Kidney (tissue), 14 donors: ENCODE data around the gene WNT1. TPM values are rescaled to one million over a fixed set of nuclear protein-coding genes. Genes with fewer than 3 reads are reported as not detected.

Experiments
- DNase-seq, 5 donors: peaks; one replicate each; pipeline ENCODE4 v3.0.0-alpha.2; 2013 to 2020
- FAIRE-seq: peaks from 2 replicates; lab custom pipeline; 2012; peaks lifted over from hg19 to GRCh38; lab: Jason Lieb, UNC
- H3K27ac ChIP-seq, 2 donors: one replicate each; pipeline ENCODE4 v1.7.0; 2013; ENCODE audit warnings: low read depth in 2 of 2, low read length in 2 of 2, inconsistent platforms in 1 of 2
- H3K27me3 ChIP-seq: one replicate; pipeline ENCODE4 v1.7.1; 2013; ENCODE audit warnings: low read length, inconsistent platforms; ENCODE audit not compliant: control insufficient read depth, insufficient read depth
- H3K36me3 ChIP-seq, 3 donors: one replicate each; pipeline versions ENCODE4 v1.7.0 to v1.7.1; 2013; ENCODE audit warnings: low read length in 3 of 3, control low read depth in 1 of 3, inconsistent platforms in 1 of 3; ENCODE audit not compliant: insufficient read depth in 3 of 3, control insufficient read depth in 2 of 3
- H3K4me1 ChIP-seq, 3 donors: one replicate each; pipeline versions ENCODE4 v1.7.0 to v1.7.1; 2013; ENCODE audit warnings: low read length in 3 of 3, inconsistent platforms in 1 of 3, low read depth in 1 of 3; ENCODE audit not compliant: control insufficient read depth in 2 of 3, insufficient read depth in 2 of 3
- H3K4me3 ChIP-seq, 3 donors: one replicate each; pipeline versions ENCODE4 v1.7.0 to v1.8.1; 2013; ENCODE audit warnings: low read length in 3 of 3, control low read depth in 1 of 3, inconsistent platforms in 1 of 3
- H3K9ac ChIP-seq, 3 donors: one replicate each; pipeline versions ENCODE4 v1.7.0 to v1.7.1; 2013; ENCODE audit warnings: low read length in 3 of 3, control low read depth in 1 of 3, inconsistent platforms in 1 of 3
- H3K9me3 ChIP-seq, 3 donors: one replicate each; pipeline versions ENCODE4 v1.7.0 to v1.7.1; 2013; ENCODE audit warnings: low read length in 3 of 3, control low read depth in 1 of 3, inconsistent platforms in 1 of 3; ENCODE audit not compliant: control insufficient read depth in 2 of 3, insufficient read depth in 1 of 3
- CTCF ChIP-seq: IDR thresholded peaks from 3 replicates; pipeline ENCODE4 v1.5.1; 2012; ENCODE audit warnings: mild to moderate bottlenecking, moderate library complexity, borderline replicate concordance; ENCODE audit not compliant: insufficient read depth; ENCODE audit errors: extremely low read depth
- intact Hi-C: fragments of 100-400 bp; cut with DNase I; formaldehyde crosslinking; loops from one replicate; pipeline ENCODE4 v1.11.1; 2022
- polyA plus RNA-seq: library from polyadenylated mRNA; stranded (reverse); fragments of 350-450 nt; fragmentation: Illumina TruSeq; extraction: RNeasy Lipid Tissue Mini Kit (QIAGEN cat#74804); gene quantifications from one replicate; pipeline ENCODE4 v1.2.3, GENCODE V29; 2014; ENCODE audit warnings: low read depth, low replicate concordance; ENCODE audit not compliant: insufficient read depth
- total RNA-seq: library from RNA; stranded (reverse); fragmentation: NEBNext Ultra II Directional; extraction: Animal tissue kit (Norgen Biotek cat#: 25700); gene quantifications from one replicate; pipeline ENCODE4 v1.2.1, GENCODE V29; 2021
- donor health status: control.
- donor health status: control.
- donor health status: control.
- donor health status: control.
- donor health status: control.
- donor health status: DM: yes; HTN: yes; CAD: no.
- donor health status: Normal renal cell carcinoma (clear cell type).

Gene WNT1
- total and polyA plus RNA-seq, 2 donors from 2014 or later: not detected

- H3K36me3 ChIP-seq: peaks cover 4 to 32% (median 31%) of the 10 kb centered on the region in 3 donors
- FAIRE-seq (no peak), DNase-seq (no peak)
Measured at GRCh38 chr12:48940181-48940580, 37.9 kb upstream of the WNT1 start.

GRCh38 chr12:48943221-48943620 is 34.9 kb upstream of the WNT1 start:
- peaks cover 0 to 2% (median 0%) of the 10 kb centered on the region in 3 donors for H3K4me1 ChIP-seq
- H3K27me3 ChIP-seq: no peaks in the 10 kb centered on the region
- H3K36me3 ChIP-seq: peaks cover 4 to 24% (median 20%) of the 10 kb centered on the region in 3 donors
- intact Hi-C loops: no loop called here
- FAIRE-seq: no peak
- no peak overlapping the region for H3K27ac ChIP-seq
- no peaks in the 10 kb centered on the region for H3K9me3 ChIP-seq
- no peak overlapping the region for H3K4me3 ChIP-seq
- DNase-seq: no peak
- TF ChIP-seq CTCF: no peak
- no peak overlapping the region for H3K9ac ChIP-seq

More at GRCh38 chr12:48940181-48940580, 37.9 kb upstream of the WNT1 start:
- Histone ChIP-seq H3K4me3 (no peak overlapping the region), H3K27me3 (no peaks in the 10 kb centered on the region), H3K9ac (no peak overlapping the region), H3K4me1 (no peaks in the 10 kb centered on the region), H3K27ac (no peak overlapping the region), H3K9me3 (no peaks in the 10 kb centered on the region)
- no peak for TF ChIP-seq CTCF
- intact Hi-C loops: no loop called here

GRCh38 chr12:48946205-48946604 is 31.9 kb upstream of the WNT1 start:
- no peak for FAIRE-seq
- no peak for TF ChIP-seq CTCF
- H3K27ac ChIP-seq: no peak overlapping the region
- DNase-seq: no peak
- H3K27me3 ChIP-seq: no peaks in the 10 kb centered on the region
- H3K9ac ChIP-seq: no peak overlapping the region
- no peak overlapping the region for H3K4me3 ChIP-seq
- H3K36me3 ChIP-seq: peaks cover 0 to 4% (median 0%) of the 10 kb centered on the region in 3 donors
- no peaks in the 10 kb centered on the region for H3K9me3 ChIP-seq
- peaks cover 0 to 2% (median 0%) of the 10 kb centered on the region in 3 donors for H3K4me1 ChIP-seq
- intact Hi-C loops: no loop called here

- DNase-seq (no peak), FAIRE-seq (no peak)
- Histone ChIP-seq H3K4me1 (peaks cover 0 to 2% (median 0%) of the 10 kb centered on the region in 3 donors), H3K4me3 (no peak overlapping the region), H3K9ac (no peak overlapping the region), H3K9me3 (no peaks in the 10 kb centered on the region), H3K27me3 (no peaks in the 10 kb centered on the region), H3K27ac (no peak overlapping the region), H3K36me3 (peaks cover 0 to 2% (median 0%) of the 10 kb centered on the region in 3 donors)
- no peak for TF ChIP-seq CTCF
- intact Hi-C loops: no loop called here
Measured at GRCh38 chr12:48946943-48947342, 31.2 kb upstream of the WNT1 start.
